ENCODE data around the gene MADCAM1. TPM values are rescaled to one million over a fixed set of nuclear protein-coding genes. Genes with fewer than 3 reads are reported as not detected.

MADCAM1 gene
- total RNA-seq, 1 donor from 2014 or later = 0.92 TPM

- Histone ChIP-seq H3K27ac (no peak overlapping the region), H3K27me3 (ENCODE audit: low read depth) (no peaks in the 10 kb centered on the region), H3K4me1 (no peaks in the 10 kb centered on the region), H3K4me3 (no peak overlapping the region), H3K9me3 (no peaks in the 10 kb centered on the region), H3K36me3 (peaks cover 4% of the 10 kb centered on the region)
- no peak for ATAC-seq
- TF ChIP-seq CTCF (IDR thresholded peaks at IDR 0.05) = no peak
- DNase-seq = no peak
- intact Hi-C loops (cut with DNase I) = no loop called here
Observed at GRCh38 chr19:453606-454005, 42.7 kb upstream of the MADCAM1 start.

- ATAC-seq (no peak), DNase-seq (no peak)
- no peak overlapping the region for H3K27ac ChIP-seq
Observed at GRCh38 chr19:455031-455705, 41.1 kb upstream of the MADCAM1 start.

DNA sequence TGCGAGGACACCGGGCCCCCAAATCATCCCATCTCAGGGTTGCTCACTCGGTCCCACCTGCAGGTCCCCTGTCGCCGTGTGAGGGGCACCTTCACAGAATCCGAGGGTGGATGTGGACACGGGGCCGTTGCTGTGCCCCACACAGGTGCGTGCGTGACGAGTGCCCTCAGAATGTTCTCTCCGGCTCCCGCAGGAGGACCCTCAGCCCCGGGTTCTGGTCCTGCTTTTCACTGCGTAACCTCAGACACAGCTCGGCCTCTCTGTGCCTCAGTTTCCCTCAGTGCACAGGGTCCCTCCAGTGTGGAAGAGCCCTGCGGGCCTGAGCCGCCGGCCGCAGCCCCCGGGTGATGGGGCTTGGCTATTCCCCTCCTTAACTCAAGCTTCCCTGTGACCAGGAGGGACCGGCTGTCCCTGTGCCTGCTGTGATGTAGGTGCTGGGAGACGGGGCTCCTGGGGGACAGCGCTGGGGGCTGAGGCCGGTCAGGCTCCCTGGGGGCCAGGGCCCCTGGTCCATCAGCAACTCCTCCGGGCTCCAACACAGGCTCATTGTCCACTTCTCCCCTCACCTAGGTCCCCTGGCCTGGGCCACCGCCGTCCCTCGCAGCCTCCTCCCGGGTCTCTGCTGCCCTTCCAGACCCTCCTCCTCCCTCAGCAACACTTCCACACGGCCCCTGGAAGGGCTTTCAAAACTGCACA, 40.3 kb upstream of the MADCAM1 start:
- DNase-seq = no peak
- no peak for ATAC-seq
- intact Hi-C loops (cut with DNase I) = no loop called here
- peaks cover 4% of the 10 kb centered on the region for H3K36me3 ChIP-seq
- no peaks in the 10 kb centered on the region for H3K9me3 ChIP-seq
- no peaks in the 10 kb centered on the region for H3K27me3 ChIP-seq (ENCODE audit: low read depth)
- TF ChIP-seq CTCF (IDR thresholded peaks at IDR 0.05) = no peak
- peaks cover under 1% of the 10 kb centered on the region for H3K4me1 ChIP-seq
- no peak overlapping the region for H3K4me3 ChIP-seq
- H3K27ac ChIP-seq = no peak overlapping the region

More at GRCh38 chr19:455031-455705, 41.1 kb upstream of the MADCAM1 start:
- Histone ChIP-seq H3K36me3 (peaks cover 4% of the 10 kb centered on the region), H3K4me3 (no peak overlapping the region), H3K27me3 (ENCODE audit: low read depth) (no peaks in the 10 kb centered on the region), H3K9me3 (no peaks in the 10 kb centered on the region), H3K4me1 (no peaks in the 10 kb centered on the region)
- intact Hi-C loops (cut with DNase I) = no loop called here
- TF ChIP-seq CTCF (IDR thresholded peaks at IDR 0.05) = no peak

GRCh38 chr19:456547-457110, 39.7 kb upstream of the MADCAM1 start:
- DNase-seq (no peak), ATAC-seq (no peak)
- H3K4me3 ChIP-seq = no peak overlapping the region
- TF ChIP-seq CTCF (IDR thresholded peaks at IDR 0.05) = no peak
- no peaks in the 10 kb centered on the region for H3K9me3 ChIP-seq
- intact Hi-C loops (cut with DNase I) = no loop called here
- H3K27me3 ChIP-seq (ENCODE audit: low read depth) = peaks cover 5% of the 10 kb centered on the region
- H3K4me1 ChIP-seq = peaks cover 7% of the 10 kb centered on the region
- peaks cover 4% of the 10 kb centered on the region for H3K36me3 ChIP-seq
- H3K27ac ChIP-seq = no peak overlapping the region

GRCh38 chr19:457636-458035, 38.6 kb upstream of the MADCAM1 start:
- no peak overlapping the region for H3K4me3 ChIP-seq
- DNase-seq (no peak), ATAC-seq (no peak)

More at GRCh38 chr19:457636-458035, 38.6 kb upstream of the MADCAM1 start:
- Histone ChIP-seq H3K36me3 (peaks cover 4% of the 10 kb centered on the region), H3K27me3 (ENCODE audit: low read depth) (peaks cover 14% of the 10 kb centered on the region), H3K9me3 (no peaks in the 10 kb centered on the region), H3K4me1 (peaks cover 12% of the 10 kb centered on the region), H3K27ac (no peak overlapping the region)
- TF ChIP-seq CTCF (IDR thresholded peaks at IDR 0.05) = no peak
- intact Hi-C loops (cut with DNase I) = no loop called here

All from lower lobe of right lung (tissue), 2 donors.